Measurements from ENCODE around the gene CREB1. TPM values are rescaled to one million over a fixed set of nuclear protein-coding genes. Genes with fewer than 3 reads are reported as not detected.

Gene CREB1
- total RNA-seq, 4 donors from 2014 or later = 33.9 to 44.3 (median 37.1) TPM

DNA sequence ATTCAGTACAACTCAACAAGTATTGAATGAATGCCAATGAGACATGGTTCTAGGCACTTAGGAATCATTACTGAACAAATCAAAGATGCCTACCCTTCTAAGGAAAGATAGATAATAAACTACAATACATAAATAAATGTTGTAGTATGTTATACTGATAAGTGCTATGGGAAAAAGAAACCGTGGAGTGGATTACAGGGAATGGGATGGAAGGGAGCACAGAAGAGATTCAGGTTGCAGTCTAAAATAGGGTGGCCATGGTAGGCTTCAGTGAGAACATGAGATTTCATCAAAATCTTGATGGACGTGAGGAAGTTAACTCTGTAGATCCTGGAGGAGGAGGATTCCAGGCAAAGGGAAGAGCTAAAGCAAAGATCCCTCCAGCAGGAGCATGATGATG lies 17.9 kb upstream of the CREB1 start:
- TF ChIP-seq POLR2A (IDR thresholded peaks at IDR 0.05) = no peak
- TF ChIP-seq CTCF (IDR thresholded peaks at IDR 0.05) = no peak
- Histone ChIP-seq H3K36me3 (no peaks in the 10 kb centered on the region), H3K4me1 (peaks cover 6 to 41% (median 7%) of the 10 kb centered on the region in 3 donors), H3K4me3 (no peak overlapping the region), H3K9me3 (no peaks in the 10 kb centered on the region), H3K27me3 (no peaks in the 10 kb centered on the region), H3K27ac (peak overlapping the region in 1 of 4 donors; percentile 16)
- intact Hi-C loops (cut with DNase I) = no loop called here
- DNase-seq = no peak
- 58 to 73% methylated on average over 2 of the region's 2 CpGs for WGBS, 2 donors

GRCh38 chr2:207512356-207512755 lies 17.4 kb upstream of the CREB1 start:
- H3K27ac ChIP-seq = peak overlapping the region in 1 of 4 donors; percentile 16
- TF ChIP-seq CTCF (IDR thresholded peaks at IDR 0.05) = no peak
- TF ChIP-seq POLR2A (IDR thresholded peaks at IDR 0.05) = no peak

GRCh38 chr2:207513551-207514257 lies 16.1 kb upstream of the CREB1 start:
- intact Hi-C loops (cut with DNase I) = no loop called here
- H3K4me3 ChIP-seq = no peak overlapping the region
- H3K36me3 ChIP-seq = no peaks in the 10 kb centered on the region
- WGBS, 2 donors = 23 to 27% methylated on average over 7 of the region's 7 CpGs
- TF ChIP-seq POLR2A (IDR thresholded peaks at IDR 0.05) (no peak), CTCF (IDR thresholded peaks at IDR 0.05) (no peak)
- no peaks in the 10 kb centered on the region for H3K27me3 ChIP-seq
- no peak for DNase-seq
- H3K27ac ChIP-seq = peak overlapping the region; percentile 48 to 75 (median 70)
- H3K9me3 ChIP-seq = no peaks in the 10 kb centered on the region
- H3K4me1 ChIP-seq = peaks cover 6 to 41% (median 7%) of the 10 kb centered on the region in 3 donors

More at GRCh38 chr2:207512356-207512755, 17.4 kb upstream of the CREB1 start:
- no peaks in the 10 kb centered on the region for H3K36me3 ChIP-seq
- no peak overlapping the region for H3K4me3 ChIP-seq
- WGBS, 2 donors = 42 to 65% methylated on average over 3 of the region's 3 CpGs
- DNase-seq = no peak
- H3K9me3 ChIP-seq = no peaks in the 10 kb centered on the region
- H3K27me3 ChIP-seq = no peaks in the 10 kb centered on the region
- peaks cover 6 to 41% (median 7%) of the 10 kb centered on the region in 3 donors for H3K4me1 ChIP-seq
- intact Hi-C loops (cut with DNase I) = no loop called here

DNA sequence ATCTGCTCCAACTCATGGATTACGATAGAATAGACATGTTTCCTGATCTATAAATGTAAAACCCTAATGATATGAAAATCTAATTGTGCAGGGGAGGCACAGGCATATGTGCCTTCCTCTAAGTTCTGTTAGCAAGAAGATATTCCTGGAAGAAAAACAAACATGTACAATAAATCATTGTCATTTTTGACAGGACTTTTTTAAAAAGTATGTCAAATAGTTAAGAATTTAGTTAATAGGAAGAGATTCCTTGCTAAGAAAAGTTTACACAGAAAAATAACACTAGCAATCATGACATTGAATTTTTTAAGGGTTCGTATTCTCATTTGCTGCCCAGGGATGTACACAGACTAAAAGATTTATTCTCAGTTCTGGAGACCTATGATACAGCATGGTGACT lies 15.3 kb upstream of the CREB1 start:
- TF ChIP-seq POLR2A (IDR thresholded peaks at IDR 0.05) = no peak
- no peak for TF ChIP-seq CTCF (IDR thresholded peaks at IDR 0.05)
- Histone ChIP-seq H3K4me3 (no peak overlapping the region), H3K27me3 (no peaks in the 10 kb centered on the region), H3K9me3 (no peaks in the 10 kb centered on the region), H3K36me3 (no peaks in the 10 kb centered on the region), H3K4me1 (peaks cover 6 to 41% (median 7%) of the 10 kb centered on the region in 3 donors), H3K27ac (peak overlapping the region; percentile 12 to 70 (median 58))
- intact Hi-C loops (cut with DNase I) = no loop called here
- no peak for DNase-seq
- WGBS, 2 donors = 68 to 75% methylated on average over 2 of the region's 2 CpGs

DNA sequence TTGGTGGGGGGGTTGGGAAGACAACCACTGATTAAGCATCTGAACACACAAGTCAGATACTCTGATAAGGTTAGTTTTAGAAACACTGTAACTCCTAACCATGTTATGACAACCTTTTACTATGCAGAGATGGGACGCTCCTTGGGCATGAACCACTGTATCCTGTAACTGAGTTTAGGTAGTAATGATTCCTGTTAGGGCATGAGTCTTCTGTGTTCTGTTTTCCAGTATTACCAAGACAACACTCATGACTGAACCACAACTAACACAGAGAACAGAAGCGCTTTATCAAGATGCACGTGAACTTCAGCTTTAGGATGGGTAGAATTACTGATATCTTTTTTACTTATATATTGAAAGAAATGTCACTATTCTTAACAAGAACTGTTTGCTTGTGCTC lies 14.1 kb upstream of the CREB1 start:
- TF ChIP-seq POLR2A (IDR thresholded peaks at IDR 0.05) (no peak), CTCF (IDR thresholded peaks at IDR 0.05) (no peak)
- intact Hi-C loops (cut with DNase I) = no loop called here
- Histone ChIP-seq H3K36me3 (no peaks in the 10 kb centered on the region), H3K27me3 (no peaks in the 10 kb centered on the region), H3K4me1 (peaks cover 6 to 41% (median 7%) of the 10 kb centered on the region in 3 donors), H3K27ac (no peak overlapping the region), H3K4me3 (no peak overlapping the region), H3K9me3 (no peaks in the 10 kb centered on the region)
- no peak for DNase-seq
- 62 to 66% methylated on average over 3 of the region's 3 CpGs for WGBS, 2 donors
